ENCODE data around the gene NLK.

The NLK gene

DNA sequence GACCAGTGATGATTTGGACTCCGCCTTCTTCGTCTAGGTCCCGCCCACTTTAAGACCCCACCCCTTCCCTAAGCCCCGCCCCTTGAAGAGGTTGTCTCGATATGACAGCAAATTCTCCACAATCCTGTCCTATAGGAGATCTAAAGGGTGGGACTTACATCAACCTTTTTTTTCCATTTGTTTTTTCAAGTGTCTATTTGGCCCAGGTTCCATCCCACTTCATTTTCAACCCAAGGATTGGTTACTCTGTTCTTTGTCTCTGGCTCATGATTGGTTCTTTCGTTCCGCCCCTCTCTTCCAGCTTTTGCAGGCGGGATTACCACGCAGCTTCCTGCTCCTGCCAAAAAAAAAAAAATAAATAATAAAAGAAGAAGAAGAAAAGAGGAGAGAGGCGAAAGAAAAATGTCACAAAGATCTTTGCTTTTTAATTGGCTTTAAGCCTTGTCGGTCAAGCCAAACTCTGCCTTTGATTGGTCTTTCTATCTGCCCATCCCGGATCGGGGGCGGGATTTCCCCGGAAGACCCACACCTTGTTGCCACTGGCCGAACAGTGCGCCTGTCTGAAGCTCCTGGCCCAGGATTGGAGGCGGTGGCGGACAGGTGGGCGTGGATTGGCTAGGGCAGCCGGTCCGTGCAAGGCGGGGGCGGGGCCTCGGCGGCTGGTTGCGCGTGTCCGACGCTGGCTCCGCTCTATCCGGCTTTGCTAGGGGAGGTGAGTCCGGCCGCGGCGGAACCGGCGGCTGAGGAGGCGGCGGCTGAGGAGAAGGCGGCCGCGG, 1.2 kb upstream of the NLK start:
- DNase-seq: peak; percentile 99

DNA sequence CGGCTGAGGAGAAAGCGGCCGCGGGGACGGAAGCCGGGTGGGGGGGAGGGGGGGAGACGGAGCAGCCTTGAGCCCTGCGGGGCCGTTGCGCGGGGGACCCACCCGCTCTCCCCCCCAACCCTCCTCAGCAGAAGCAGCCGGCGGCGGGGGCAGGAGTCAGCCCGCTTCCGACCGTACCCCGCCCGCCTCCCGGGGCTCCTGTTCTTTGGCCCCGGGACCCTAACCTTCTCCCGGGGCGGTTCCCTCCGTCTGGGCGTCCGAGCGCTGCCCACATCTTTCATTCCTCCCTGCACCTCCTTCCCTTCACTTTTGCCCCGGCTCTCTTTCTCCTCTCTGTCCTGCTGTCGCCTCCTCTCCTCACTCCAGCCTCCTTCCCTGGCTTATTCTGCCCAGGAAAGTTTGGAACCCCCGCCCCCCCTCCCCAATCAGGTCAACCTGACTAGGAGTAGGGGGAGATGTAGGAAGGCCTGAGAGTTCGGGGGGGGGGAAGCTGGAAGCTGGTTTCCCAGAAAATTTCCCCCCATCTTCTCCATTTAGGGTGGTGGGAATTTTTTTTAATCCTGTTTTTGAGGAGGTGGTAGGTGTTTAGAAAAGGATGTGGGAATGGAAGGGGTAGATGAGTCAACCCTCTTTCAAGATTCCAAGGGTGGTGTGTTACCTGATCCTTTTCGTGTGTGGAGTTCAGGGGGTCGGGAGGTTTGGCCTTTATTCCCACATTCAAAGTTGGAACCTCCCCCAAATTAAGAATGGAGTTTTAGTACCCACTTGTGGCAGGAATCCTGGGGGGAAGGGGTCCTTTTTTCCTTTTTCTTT, 427 bp upstream of the NLK start:
- no peak for DNase-seq

DNA sequence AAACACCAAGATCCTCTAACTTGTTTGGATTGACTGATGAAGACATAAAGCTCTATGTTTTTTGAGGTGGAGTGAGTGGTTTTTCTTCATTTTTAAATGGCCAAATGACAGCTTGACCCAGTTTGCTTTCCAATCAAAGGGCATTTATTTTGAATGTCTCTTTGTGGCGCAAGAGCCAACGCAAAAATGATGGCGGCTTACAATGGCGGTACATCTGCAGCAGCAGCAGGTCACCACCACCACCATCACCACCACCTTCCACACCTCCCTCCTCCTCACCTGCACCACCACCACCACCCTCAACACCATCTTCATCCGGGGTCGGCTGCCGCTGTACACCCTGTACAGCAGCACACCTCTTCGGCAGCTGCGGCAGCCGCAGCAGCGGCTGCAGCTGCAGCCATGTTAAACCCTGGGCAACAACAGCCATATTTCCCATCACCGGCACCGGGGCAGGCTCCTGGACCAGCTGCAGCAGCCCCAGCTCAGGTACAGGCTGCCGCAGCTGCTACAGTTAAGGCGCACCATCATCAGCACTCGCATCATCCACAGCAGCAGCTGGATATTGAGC, 329 bp downstream of the NLK start:
- DNase-seq: no peak

DNA sequence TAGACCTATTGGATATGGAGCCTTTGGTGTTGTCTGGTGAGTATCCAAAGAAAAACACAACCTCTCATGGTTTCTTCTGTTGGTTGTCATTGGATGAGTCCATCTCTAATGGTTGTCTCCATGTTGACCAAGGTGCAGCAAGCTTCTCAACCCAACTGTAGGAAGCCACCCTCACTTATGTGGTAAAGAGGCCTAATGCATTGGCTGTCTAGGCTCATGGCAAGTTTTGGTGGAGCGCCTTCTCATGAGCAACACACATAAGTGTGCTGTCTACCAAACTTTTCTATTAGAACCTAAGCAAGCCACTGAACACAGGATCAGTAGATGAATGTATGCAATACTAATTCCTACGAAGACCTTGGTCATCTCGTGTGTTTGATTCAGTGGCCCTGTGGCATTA, 819 bp downstream of the NLK start:
- DNase-seq: no peak

DNA sequence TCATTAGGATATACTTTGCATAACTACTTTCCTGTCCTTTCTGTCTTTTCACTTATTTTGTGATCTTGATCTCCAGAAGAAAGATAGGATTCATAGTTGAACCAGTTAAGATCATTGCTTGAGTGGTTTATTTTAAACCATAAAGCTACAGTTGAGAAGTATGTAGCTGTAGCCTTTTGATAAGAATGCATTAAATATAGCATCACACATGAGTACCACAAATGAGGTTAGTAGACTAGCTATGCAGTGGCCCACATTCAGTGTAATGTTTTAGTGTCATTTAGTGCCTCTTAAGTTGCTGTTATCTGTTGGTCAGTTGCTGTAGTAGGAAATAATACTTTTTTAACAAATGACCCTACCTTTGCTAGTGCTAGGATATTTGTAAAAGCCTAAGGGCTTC, 1.3 kb downstream of the NLK start:
- no peak for DNase-seq

DNA sequence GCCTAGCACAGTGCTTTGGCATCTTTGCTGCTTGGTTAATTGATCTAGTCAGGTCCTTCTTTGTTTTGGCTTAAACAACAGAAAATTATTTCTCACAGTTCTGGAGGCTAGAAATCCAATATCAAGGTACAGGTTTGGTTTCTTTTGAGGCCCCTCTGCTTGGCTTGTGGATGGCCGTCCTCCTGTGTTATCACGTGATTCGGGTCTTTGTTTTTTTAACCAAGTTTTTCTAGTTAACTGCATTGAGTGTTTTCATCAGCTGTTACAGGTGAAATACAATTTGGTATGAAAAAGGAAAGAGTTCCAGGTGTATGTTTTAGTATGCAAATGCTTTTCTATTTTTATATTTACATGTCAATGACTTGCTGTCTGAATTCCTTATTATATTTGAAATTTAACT, 2.8 kb downstream of the NLK start:
- no peak for DNase-seq

DNA sequence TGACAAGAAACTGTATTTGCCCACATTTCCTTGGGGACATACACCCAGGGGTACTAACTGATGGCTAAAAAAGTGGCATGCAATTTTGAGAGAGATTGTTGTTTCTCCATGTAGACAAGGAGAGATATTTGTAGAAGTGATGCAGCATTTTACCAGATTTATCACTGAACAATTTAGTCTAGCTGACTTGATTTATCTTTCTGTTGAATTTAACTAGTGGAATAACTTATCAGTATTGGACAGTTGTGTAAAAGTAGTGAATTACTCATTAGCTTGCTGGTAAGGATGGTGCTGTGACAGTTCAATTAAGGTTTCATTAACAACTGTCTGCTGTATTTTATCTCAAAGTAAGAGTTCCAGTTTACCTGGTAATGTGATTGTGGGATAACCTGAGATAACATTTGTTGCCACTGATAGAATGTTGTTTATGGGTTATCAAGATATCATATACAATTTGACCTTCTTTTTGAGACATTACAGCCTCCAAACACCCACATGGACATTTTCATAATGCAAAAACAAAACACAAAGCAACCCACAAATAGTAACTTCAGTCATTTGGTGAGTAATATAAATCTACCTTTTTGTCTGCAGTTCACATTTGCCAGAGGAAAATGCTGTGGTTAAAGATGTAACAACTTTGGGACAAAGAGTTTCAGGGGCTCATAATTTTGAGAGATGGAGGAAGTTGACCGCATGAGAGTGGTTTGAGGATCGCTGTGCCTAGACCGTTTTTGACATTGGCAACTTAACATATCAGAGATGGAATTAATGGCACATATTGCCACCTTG, 3.8 kb downstream of the NLK start:
- no peak for DNase-seq

DNA sequence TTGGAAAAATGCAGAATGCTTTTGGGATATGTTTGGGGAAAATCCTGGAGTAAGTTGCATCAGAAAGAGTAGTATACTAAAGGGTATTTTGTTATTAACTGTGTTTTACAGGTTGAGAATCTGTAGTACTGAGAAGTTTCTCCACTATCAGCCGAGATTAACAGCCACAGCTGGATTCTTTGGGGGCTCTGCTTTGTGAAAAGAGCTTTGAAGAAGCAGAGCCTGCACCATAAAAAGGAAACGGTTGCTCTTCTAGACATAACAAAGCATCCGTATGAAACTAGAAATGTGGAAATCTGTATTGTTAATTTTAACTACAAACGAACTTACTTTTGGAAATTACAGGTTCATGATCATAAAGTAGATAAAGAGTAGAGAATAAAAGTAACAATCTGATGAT, 5.3 kb downstream of the NLK start:
- DNase-seq: no peak

DNA sequence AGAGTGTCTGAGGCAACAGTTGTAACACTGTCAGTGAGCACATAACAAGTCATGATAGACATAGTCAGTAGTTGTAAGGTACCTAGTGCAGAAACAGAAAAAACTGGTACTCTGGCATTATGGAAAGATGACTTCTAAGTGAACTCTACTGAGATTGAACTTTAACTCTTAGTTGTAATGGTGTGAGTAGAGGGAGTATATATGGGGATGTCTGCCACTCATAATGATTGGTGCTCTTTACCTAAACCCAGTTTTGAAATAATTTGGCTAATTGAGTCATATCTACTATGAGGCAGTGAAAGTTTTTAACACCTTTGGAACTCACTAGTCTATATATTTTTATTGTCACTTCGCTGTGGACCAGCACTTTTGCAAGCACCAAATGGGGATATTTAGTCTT, 6.6 kb downstream of the NLK start:
- DNase-seq: no peak

DNA sequence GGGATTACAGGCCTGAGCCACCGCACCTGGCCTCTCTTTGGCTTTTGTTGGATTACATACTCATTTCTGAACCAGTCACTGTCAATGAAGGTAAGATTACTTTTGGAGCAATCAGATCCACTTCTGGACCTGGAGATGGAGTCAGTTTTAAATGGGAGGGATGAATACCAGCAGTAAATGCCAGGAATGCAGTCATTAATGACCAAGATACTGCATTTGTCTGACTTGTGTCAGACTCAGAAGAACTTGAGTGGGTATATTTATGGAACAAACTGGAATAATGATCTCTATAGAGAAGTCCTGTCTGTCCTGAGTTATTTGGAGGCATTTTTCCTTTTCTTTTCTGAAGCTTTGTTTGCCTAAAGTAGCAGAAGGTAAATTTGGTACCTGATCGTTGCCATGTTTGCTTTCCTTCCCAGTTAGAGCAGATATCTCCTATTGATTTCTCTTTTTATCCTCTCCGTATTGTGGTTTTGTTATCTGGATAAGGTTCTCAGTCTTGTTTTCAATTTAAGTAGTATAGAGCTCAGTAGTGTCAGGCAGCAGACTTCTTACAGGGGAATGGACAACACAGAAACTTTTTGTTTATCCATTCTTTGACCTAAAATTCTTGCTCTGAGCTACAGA, 10.7 kb downstream of the NLK start:
- DNase-seq: no peak

DNA sequence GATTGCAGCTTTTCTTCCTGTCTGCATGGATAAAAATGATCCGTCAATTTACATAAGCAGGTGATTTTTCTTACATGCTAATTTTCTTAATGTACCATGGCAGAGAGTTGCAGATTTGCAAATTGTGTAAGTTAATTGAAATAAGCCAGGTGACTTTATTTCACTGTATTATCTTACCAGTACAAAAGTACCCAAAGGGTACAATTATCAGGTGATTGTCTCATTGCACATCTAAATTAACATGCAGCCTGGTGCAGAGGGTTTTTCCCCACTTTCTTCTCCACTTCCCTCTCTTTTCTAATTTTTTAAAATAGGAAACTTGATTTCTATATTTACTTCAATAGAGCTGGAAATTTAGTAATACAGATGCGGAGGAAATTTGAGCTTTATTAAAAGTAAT, 11.2 kb downstream of the NLK start:
- DNase-seq: no peak

DNA sequence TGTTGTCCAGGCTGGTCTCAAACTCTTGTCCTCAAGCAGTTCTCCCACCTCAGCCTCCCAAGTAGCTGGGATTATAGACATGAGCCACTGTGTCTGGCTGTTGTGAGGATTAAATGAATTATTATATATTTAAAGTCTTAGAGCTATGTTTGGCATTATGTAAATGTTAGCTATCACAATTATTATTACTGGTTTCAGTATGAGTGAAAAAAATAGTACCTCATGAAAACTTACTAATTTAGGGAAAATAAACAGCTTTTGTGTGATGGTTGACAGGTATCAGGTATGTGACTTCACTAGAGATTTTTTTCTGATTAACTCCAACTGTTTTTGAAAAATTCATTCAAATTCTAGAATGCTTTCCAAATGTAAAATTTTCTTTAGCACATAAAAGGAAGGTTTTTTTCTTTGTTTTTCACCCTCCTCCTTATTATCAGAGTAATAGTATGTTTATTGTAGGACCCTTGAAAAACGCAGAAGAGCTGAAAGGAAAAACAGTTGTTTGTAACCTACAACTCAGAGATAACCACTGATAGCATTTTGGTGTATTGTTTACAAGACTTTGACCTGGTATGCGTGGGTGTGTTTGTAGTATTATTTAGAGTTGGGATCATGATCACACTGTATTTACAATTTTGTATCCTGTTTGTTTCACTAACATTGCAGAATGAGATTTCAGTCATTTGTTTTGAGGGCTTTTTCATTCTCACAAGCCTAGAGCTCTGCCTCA, 13.2 kb downstream of the NLK start:
- DNase-seq: no peak

DNA sequence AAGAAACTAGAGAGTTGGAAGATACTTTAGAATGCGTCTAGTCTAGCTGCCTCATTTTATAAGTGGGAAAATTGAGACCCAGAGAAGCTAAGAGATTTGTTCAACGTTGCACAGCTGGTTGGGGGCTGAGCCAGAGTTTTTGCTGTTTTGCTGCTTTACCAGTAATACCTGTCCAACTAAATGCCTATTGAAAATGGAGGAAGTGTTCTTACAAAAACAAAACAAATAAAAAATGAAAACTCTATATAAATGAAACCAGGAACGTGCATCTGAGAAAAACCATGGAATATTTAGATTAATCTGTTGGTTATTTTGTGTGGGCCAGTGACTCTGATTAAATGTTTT, 13.8 kb downstream of the NLK start:
- no peak for DNase-seq

DNA sequence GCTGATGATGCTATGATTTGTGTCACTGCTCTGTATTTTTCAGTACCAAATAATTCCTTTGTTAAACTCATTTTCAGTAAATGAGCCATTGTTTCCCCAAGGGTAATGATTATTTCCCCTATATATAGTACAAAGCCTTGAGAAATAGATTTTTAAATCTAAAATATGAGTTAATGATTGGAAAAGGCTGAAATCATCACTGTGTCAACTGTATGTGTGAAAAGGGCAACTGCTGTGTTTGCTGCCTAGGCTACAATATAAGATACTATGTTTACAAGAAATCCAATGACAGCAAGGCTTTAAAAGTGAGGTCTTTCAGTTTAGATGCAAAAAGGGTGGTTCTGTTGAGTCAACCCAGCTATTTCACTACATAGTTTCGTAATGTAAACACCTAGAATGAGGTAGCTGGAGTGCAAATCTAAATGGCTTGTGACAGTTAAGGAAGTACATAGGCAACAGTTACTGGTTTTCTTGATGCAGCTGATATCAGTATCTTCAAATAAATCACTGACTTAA, 15.3 kb downstream of the NLK start:
- DNase-seq: no peak

DNA sequence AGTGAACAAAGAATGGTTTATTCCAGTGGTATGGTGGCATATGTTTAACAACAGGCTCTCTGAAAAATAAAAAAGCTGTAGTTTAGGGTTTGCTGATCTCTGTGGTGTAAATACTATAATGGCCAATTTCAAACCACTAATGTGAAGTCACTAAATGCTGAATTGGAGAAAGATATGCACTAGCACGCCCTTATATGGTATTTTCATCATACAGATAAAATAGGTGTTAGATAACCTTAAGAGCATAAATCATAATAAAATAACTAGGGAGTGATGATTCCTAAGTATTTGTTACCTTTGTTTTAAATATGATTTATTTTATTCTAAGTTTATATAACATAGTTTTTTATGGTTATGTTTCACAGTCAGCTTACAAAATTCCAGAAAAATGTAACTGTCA, 17.2 kb downstream of the NLK start:
- DNase-seq: no peak

DNA sequence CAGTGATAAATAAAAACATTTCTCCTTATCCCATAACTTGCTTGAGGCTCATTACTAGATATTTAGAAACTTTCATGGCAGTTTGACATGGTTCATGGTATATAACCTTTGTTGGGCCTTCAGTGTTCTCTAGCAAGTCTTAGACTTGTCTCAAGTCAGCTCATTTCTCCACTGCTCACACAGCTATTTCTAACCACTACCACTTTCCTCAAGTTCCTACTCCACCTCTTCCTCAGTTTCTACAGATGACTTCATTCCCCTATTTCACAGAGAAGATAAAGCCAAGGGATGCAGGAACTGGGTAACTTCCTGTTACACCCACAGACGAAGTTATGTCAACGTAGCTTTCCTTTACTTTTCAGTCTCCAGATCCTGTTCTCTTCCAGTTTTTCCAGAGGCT, 23.2 kb downstream of the NLK start:
- no peak for DNase-seq

DNA sequence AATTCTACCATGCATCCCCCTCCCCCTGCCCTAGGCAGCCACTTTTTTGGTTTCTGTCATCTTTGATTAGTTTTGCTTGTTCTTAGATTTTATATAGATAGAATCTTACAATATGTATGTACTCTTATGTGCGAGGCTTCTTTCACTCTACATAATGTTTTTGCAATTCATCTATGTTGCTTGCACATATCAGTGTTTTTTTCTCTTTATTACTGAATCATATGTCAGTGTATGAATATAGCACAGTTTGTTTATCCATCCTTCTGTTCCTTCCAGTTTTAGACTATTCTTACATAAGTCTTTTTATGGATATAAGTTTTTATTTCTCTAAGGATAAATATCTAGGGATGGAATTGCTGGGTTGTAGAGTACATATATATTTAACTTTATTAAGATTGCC, 26.6 kb downstream of the NLK start:
- no peak for DNase-seq

DNA sequence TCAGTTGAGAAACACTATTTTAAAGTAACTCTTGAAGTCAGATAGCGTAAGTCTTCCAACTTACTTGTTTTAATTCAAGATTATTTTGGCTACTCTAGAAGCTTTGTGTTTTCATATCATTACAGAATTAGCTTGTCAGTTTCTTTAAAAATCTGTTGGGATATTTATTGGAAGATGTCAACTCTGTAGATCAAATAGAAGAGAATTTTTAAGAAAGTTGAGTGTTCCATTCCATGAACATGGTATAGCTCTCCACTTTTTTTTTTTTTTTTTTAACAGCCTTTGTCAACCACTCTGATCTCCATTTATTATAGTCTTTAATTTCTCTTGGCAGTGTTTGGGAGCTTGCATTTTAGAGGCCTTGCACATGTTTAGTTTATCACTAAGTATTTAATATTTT, 28.7 kb downstream of the NLK start:
- no peak for DNase-seq

DNA sequence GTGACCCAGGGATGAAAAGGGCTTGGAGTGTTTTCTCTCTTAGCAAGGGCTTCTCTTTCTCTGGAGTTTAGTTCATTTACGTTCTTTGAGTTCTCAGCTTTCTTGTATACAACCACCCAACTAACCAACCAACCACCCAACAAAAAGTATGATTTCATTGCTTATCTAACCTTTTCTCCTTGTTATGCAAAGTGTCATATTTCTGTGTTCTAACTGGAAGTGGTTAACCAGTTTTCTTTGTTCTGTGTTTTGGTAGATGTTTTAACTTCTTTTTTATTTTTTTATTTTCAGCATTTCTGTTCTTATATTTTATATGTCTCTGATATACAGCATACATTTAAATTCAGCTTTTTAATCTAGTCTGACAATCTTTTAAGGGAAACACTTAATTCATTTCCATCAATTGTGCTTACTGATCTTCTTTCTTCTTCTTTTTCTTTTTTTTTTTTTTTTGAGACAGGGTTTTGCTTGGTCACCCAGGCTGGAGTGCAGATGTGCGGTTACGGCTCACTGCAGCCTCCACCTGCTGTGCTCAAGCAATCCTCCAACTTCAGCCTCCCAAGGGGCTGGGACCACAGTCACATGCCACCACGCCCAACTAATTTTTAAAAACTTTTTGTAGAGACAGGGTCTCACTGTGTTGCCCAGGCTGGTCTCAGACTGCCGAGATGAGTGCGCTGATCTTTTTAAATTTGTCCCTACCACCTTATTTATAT, 29.6 kb downstream of the NLK start:
- DNase-seq: no peak

DNA sequence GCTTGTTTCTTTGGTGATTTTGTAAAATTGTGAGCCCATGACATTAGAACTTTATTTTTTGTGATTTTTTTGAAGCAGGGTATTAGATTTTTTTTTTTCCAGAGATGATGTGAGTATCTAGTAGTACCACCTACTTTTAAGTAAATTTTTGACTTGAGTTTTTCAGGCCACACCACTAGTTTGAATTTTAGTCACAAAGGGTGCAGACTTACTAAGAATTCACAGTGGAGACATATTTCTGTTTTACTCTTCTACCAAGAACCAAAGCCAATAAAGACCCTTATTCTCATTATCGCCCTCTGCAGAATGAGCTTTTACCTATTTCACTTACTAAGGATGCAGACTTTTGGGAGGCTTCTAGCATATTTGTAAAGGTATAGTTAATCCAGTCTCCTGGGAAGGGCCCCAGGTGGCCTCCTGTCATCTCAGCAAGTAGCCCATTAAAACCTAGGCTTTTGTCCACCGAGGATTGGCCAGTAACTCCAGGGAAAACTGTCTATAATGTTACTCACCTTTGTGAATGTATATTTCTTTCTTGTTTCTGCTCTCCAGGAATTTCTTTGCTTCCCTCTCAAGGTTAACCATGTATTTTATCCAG, 30.6 kb downstream of the NLK start:
- no peak for DNase-seq

DNA sequence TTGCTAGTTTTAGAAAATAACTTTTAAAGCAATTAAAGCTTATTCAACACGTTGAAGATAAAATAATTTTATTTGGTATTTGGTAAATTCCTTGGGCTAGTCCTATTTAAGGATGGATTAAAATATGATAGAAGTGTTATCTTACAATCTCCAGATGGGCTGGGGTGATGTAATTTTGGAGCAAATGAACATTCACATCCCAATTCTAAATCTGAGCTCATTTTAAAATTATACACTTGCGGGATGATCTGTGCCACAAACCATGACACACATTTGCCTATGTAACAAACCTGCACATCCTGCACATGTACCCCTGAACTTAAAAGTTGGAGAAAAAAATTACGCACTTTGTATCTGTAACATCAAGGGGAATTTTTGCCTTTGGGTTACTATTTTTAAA, 31.5 kb downstream of the NLK start:
- DNase-seq: no peak
